B cell (primary cell): ENCODE results near the gene TARS1.

Experiments
- CTCF ChIP-seq: fragments of 200-600 bp; IDR thresholded peaks from one replicate; pipeline ENCODE4 v1.8.0; 2022; ENCODE audit warnings: antibody characterized with exemption, mild to moderate bottlenecking
- EZH2 ChIP-seq: IDR thresholded peaks from 2 replicates; pipeline ENCODE4 v1.6.1; 2012; ENCODE audit warnings: borderline replicate concordance, low read depth, mild to moderate bottlenecking, moderate library complexity, low read length; ENCODE audit not compliant: insufficient read depth, poor library complexity, severe bottlenecking

DNA sequence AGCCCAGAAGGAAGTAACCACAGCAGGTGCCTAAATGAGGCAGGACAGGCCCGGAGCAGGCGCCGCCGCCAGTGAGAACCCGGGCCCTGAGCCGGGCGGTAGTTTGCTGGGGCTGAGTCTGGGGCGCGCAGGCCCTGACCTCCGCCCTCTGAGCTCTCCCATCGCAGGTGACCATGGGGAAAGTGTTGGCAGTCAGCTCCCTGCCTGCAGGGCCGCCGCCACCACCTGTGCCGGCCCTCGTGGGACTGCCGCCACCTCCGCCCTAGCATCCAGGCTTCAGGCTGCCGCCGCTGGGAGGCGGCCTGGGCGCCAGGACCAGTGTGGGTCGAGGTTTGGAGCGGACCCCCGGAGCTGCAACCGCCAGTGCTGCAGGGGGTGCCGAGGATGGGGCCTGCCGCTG lies 61.1 kb downstream of the TARS1 start:
- TF ChIP-seq CTCF (no peak), EZH2 (no peak)
